K562 (cell line): Measurements from ENCODE around the gene ELAVL3. TPM values are rescaled to one million over a fixed set of nuclear protein-coding genes. Genes with fewer than 3 reads are reported as not detected.

Experiments used
- CHD7 ChIP-seq: fragments of 200-600 bp; sonication (generic); IDR thresholded peaks from one replicate; pipeline ENCODE4 v1.6.1; 2012; ENCODE audit warnings: mild to moderate bottlenecking, low read depth, low read length, inconsistent platforms
- EP400 ChIP-seq: fragments of 450-650 bp; IDR thresholded peaks from 2 replicates; pipeline ENCODE4 v1.6.1; 2017; ENCODE audit warnings: antibody characterized with exemption, mild to moderate bottlenecking, moderate library complexity
- ZBTB26 ChIP-seq: fragments of 450-650 bp; formaldehyde crosslinking; IDR thresholded peaks from 2 replicates; pipeline ENCODE4 v1.4.0; 2022; ENCODE audit warnings: missing genetic modification characterization
- ZMIZ1 ChIP-seq, 2 experiments: fragments of 150-350 bp in 1 of 2; IDR thresholded peaks; 2 replicates each; pipeline ENCODE4 v1.6.1; 2012 to 2016; ENCODE audit warnings: low read depth in 2 of 2, low read length in 2 of 2, mild to moderate bottlenecking in 1 of 2, moderate library complexity in 1 of 2
- ZNF395 ChIP-seq: fragments of 200-800 bp; sonication (Bioruptor generic); IDR thresholded peaks from 2 replicates; pipeline ENCODE4 v1.6.1; 2017; ENCODE audit warnings: missing genetic modification characterization, missing compliant biosample characterization
- polyA plus RNA-seq, 8 experiments: library from polyadenylated mRNA; depleted of rRNA in 4 of 8; stranded (reverse) in 5 of 8; unstranded in 3 of 8; fragments of >200 nt; fragmentation: Nextera tagmentation in 2 of 8; fragmentation: Illumina TruSeq in 1 of 8; extraction: Ambion mirVana in 2 of 8; extraction: Trizol in 1 of 8; gene quantifications; 2 replicates each; pipeline versions ENCODE4 v1.2.1 to v1.2.3, GENCODE V29; 2011 to 2014; ENCODE audit warnings: inconsistent platforms in 1 of 8, missing spikeins in 1 of 8
- total RNA-seq, 7 experiments: library from RNA; depleted of rRNA in 6 of 7; stranded (reverse); fragments of >200 nt in 6 of 7; fragmentation: Illumina TruSeq in 2 of 7; extraction: Trizol in 2 of 7; gene quantifications; 2 replicates each; pipeline versions ENCODE4 v1.2.1 to v1.2.3, GENCODE V29; 2011 to 2021; ENCODE audit warnings: low replicate concordance in 1 of 7

The ELAVL3 gene
- total and polyA plus RNA-seq, 9 of the 15 experiments (the other 6 are each of a cell fraction or from before 2014, with no cell fraction given), result not detected

- no peak for TF ChIP-seq CHD7
- TF ChIP-seq ZMIZ1 (IDR thresholded peaks at IDR 0.05; ENCODE audit: low read depth in 2 of 2, low read length in 2 of 2), result no peak
- TF ChIP-seq EP400, result no peak
- no peak for TF ChIP-seq ZBTB26 (CRISPR knock-in tag)
- no peak for TF ChIP-seq ZNF395
These were observed 22.5 kb downstream of the ELAVL3 start (continued) for GRCh38 chr19:11458236-11458900.
